ENCODE data around the gene C10orf67.

DNA sequence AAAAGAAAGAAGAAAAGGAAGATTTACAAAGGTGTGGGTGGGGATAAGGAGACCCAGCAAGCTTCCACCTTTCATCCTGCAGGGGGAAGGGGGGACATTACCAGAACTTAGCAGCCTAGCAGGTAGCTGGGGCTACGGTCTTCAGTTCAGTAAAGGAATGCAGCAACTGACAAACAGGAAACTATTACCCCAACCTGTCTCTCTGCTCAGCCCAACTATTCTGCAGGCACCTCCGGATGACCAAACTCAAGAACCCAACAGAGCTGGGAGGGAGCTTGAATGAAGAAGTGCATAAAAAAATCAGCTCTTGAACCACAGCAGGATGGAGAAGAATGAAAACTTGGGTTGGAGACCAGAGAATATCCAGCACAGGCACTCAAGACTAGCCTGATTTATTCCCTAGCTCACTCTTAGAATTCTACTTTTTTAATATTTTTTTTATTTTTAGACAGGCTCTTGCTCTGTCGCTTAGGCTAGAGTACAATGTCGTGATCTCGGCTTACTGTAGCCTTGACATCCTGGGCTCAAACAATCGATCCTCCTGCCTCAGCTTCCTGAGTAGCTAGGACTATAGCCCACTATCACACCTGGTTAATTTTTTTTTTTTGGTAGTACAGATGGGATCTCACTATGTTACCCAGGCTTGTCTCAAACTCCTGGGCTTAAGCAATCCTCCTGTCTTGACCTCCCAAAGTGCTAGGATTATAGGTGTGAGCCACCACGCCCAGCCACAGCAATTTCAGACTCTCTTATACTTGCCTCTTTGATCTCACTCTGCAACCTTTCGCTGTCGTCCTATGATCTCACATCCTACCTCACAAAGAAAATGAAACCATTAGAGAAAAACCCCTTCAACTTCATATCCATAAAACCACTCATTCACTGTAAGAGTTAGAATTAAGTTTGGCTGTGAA lies 18.5 kb upstream of the C10orf67 start:
- TF ChIP-seq, protein P1, sequence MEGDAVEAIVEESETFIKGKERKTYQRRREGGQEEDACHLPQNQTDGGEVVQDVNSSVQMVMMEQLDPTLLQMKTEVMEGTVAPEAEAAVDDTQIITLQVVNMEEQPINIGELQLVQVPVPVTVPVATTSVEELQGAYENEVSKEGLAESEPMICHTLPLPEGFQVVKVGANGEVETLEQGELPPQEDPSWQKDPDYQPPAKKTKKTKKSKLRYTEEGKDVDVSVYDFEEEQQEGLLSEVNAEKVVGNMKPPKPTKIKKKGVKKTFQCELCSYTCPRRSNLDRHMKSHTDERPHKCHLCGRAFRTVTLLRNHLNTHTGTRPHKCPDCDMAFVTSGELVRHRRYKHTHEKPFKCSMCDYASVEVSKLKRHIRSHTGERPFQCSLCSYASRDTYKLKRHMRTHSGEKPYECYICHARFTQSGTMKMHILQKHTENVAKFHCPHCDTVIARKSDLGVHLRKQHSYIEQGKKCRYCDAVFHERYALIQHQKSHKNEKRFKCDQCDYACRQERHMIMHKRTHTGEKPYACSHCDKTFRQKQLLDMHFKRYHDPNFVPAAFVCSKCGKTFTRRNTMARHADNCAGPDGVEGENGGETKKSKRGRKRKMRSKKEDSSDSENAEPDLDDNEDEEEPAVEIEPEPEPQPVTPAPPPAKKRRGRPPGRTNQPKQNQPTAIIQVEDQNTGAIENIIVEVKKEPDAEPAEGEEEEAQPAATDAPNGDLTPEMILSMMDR (IDR thresholded peaks at IDR 0.05; ENCODE audit: borderline replicate concordance, extremely low read depth, low read length, poor library complexity, severe bottlenecking) = no peak
- TF ChIP-seq EZH2 (IDR thresholded peaks at IDR 0.05; ENCODE audit: borderline replicate concordance, low read depth, low read length, severe bottlenecking) = no peak
